OCI-LY1 (cell line): ENCODE measurements around the gene GMEB2.

Experiments
- EZH2 ChIP-seq: fragments of 200-600 bp; sonication (generic), shearing (Covaris generic); IDR thresholded peaks from 2 replicates; pipeline ENCODE4 v1.8.0; 2017; ENCODE audit warnings: borderline replicate concordance, mixed run types, mild to moderate bottlenecking, antibody characterized with exemption, low read length, moderate library complexity, mixed read lengths
- TF ChIP-seq, protein P1 (sequence below): fragments of 200-600 bp; sonication (generic), shearing (Covaris generic); IDR thresholded peaks from 2 replicates; pipeline ENCODE4 v1.5.1; 2017; ENCODE audit warnings: mild to moderate bottlenecking, antibody characterized with exemption, low read length, moderate library complexity, mixed read lengths

DNA sequence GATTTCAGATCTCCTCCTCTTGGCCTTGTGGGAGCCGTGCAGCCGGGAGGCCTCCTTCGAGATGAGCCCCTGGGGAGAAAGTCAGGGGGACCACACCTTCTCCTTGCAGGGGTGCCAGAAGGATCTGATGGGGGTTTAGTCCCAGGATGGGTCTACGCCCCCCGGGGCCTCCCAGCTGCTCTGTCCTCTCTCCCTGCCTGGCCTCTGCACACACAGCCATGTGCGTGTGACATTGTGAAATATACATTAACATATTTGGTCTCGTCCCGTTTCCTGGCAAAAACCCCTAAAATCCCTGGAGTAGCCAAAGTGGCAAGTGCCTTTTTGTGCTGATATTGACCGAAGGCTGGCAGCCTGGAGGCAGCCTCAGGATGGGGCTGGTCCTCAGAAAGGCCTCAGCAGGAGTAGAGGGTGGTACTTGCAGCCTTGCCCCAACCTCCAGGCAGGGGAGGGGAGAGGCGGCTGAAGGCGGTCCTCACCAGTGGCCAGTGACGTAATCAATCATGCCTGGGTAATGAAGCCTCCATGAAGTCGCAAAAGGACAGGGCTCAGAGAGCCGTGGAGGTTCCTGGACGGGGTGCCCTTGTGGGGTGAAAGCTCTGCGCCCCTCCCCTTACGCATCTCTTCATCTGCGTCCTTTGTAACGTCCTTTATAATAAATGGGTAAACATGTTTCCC is 47.7 kb downstream of the GMEB2 start:
- TF ChIP-seq, protein P1, sequence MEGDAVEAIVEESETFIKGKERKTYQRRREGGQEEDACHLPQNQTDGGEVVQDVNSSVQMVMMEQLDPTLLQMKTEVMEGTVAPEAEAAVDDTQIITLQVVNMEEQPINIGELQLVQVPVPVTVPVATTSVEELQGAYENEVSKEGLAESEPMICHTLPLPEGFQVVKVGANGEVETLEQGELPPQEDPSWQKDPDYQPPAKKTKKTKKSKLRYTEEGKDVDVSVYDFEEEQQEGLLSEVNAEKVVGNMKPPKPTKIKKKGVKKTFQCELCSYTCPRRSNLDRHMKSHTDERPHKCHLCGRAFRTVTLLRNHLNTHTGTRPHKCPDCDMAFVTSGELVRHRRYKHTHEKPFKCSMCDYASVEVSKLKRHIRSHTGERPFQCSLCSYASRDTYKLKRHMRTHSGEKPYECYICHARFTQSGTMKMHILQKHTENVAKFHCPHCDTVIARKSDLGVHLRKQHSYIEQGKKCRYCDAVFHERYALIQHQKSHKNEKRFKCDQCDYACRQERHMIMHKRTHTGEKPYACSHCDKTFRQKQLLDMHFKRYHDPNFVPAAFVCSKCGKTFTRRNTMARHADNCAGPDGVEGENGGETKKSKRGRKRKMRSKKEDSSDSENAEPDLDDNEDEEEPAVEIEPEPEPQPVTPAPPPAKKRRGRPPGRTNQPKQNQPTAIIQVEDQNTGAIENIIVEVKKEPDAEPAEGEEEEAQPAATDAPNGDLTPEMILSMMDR, result no peak
- TF ChIP-seq EZH2, result no peak
